SJCRH30 (cell line): Measurements from ENCODE around the gene LRRC71. TPM values are rescaled to one million over a fixed set of nuclear protein-coding genes. Genes with fewer than 3 reads are reported as not detected.

ENCODE experiments used
- total RNA-seq: library from RNA; depleted of rRNA; stranded (reverse); fragments of >200 nt; shearing (Covaris generic); gene quantifications from 2 replicates; pipeline ENCODE4 v1.2.3, GENCODE V29; 2014; rRNA removed

LRRC71 gene
- total RNA-seq, 1 experiment from 2014 or later = not detected

Other genes with a start within 250 kb of the LRRC71 start
- 356 and 359 TPM in 2 replicates for gene NES, start 243.2 kb upstream of the LRRC71 start, total RNA-seq
- gene CRABP2, start 215.0 kb upstream of the LRRC71 start, total RNA-seq = 0.43 and 0.85 TPM in 2 replicates
- 8.6 and 9.9 TPM in 2 replicates for gene METTL25B, start 192.2 kb upstream of the LRRC71 start, total RNA-seq
- gene ISG20L2, start 191.9 kb upstream of the LRRC71 start, total RNA-seq = 29.1 and 33.7 TPM in 2 replicates
- 53.4 and 61.3 TPM in 2 replicates for gene MRPL24, start 179.5 kb upstream of the LRRC71 start, total RNA-seq
- 276 and 278 TPM in 2 replicates for gene HDGF, start 169.0 kb upstream of the LRRC71 start, total RNA-seq
- 56.4 and 61.2 TPM in 2 replicates for gene PRCC, start 153.1 kb upstream of the LRRC71 start, total RNA-seq
- gene SH2D2A, start 103.8 kb upstream of the LRRC71 start, total RNA-seq = 0.30 TPM in 1 of 2 replicates, not detected in the other
- gene INSRR, start 61.5 kb upstream of the LRRC71 start, total RNA-seq = not detected in 2 replicates
- gene NTRK1, start 59.8 kb upstream of the LRRC71 start, total RNA-seq = not detected in 2 replicates
- not detected in 2 replicates for gene PEAR1, start 26.9 kb upstream of the LRRC71 start, total RNA-seq
- gene ARHGEF11, start 125.1 kb downstream of the LRRC71 start, total RNA-seq = 19.0 and 19.7 TPM in 2 replicates
- 0.05 TPM in 1 of 2 replicates, not detected in the other for gene ETV3L, start 179.2 kb downstream of the LRRC71 start, total RNA-seq
- 12.2 and 12.5 TPM in 2 replicates for gene ETV3, start 217.8 kb downstream of the LRRC71 start, total RNA-seq